GM12878 (cell line): ENCODE measurements around the gene MEAK7. TPM values are rescaled to one million over a fixed set of nuclear protein-coding genes. Genes with fewer than 3 reads are reported as not detected.

ENCODE experiments used
- polyA plus RNA-seq, 11 experiments: library from polyadenylated mRNA; depleted of rRNA in 4 of 11; unstranded in 6 of 11; stranded (reverse) in 5 of 11; fragments of >200 nt; fragmentation: Nextera tagmentation in 4 of 11; fragmentation: Illumina TruSeq in 1 of 11; extraction: Ambion mirVana in 4 of 11; extraction: Trizol in 1 of 11; gene quantifications; 1 replicate in 1 of 11; 2 replicates in 10 of 11; pipeline versions ENCODE4 v1.2.1 to v1.2.3, GENCODE V29; 2011 to 2016; ENCODE audit warnings: inconsistent platforms in 2 of 11, missing spikeins in 2 of 11, low read depth in 1 of 11
- total RNA-seq, 4 experiments: library from RNA; depleted of rRNA in 3 of 4; stranded (reverse); fragments of >200 nt in 3 of 4; fragmentation: Illumina TruSeq in 1 of 4; extraction: Trizol in 1 of 4; gene quantifications; 2 replicates each; pipeline versions ENCODE4 v1.2.1 to v1.2.3, GENCODE V29; 2013 to 2021

Gene MEAK7
- total and polyA plus RNA-seq, 10 of the 15 experiments (the other 5 are each of a cell fraction or from before 2014, with no cell fraction given) = 1.4 to 11.9 (median 6.4) TPM

Other genes starting within 250 kb of the MEAK7 start
- gene WFDC1, start 209.8 kb downstream of the MEAK7 start, total RNA-seq (2014; rRNA removed) = not detected in 2 replicates
- not detected in 2 replicates for gene WFDC1, start 209.8 kb downstream of the MEAK7 start, total RNA-seq (2014; rRNA removed; fragmentation: Illumina TruSeq; extraction: Trizol)
- not detected in 2 replicates for gene WFDC1, start 209.8 kb downstream of the MEAK7 start, total RNA-seq (2021)
- gene WFDC1, start 209.8 kb downstream of the MEAK7 start, polyA plus RNA-seq (2011; rRNA removed) = not detected in 2 replicates
- not detected in 2 replicates for gene WFDC1, start 209.8 kb downstream of the MEAK7 start, polyA plus RNA-seq (2014; fragmentation: Illumina TruSeq; extraction: Trizol)
- gene WFDC1, start 209.8 kb downstream of the MEAK7 start, polyA plus RNA-seq (2014; fragmentation: Nextera tagmentation; extraction: Ambion mirVana) = not detected
- not detected in 2 replicates for gene WFDC1, start 209.8 kb downstream of the MEAK7 start, polyA plus RNA-seq (2014; rRNA removed)
- gene WFDC1, start 209.8 kb downstream of the MEAK7 start, polyA plus RNA-seq (2016; fragmentation: Nextera tagmentation; extraction: Ambion mirVana) = not detected
- not detected in 2 replicates for gene ATP2C2, start 136.1 kb downstream of the MEAK7 start, total RNA-seq (2014; rRNA removed)
- gene ATP2C2, start 136.1 kb downstream of the MEAK7 start, total RNA-seq (2014; rRNA removed; fragmentation: Illumina TruSeq; extraction: Trizol) = not detected in 2 replicates
- gene ATP2C2, start 136.1 kb downstream of the MEAK7 start, total RNA-seq (2021) = not detected in 2 replicates
- gene ATP2C2, start 136.1 kb downstream of the MEAK7 start, polyA plus RNA-seq (2011; rRNA removed) = not detected in 2 replicates
- gene ATP2C2, start 136.1 kb downstream of the MEAK7 start, polyA plus RNA-seq (2014; fragmentation: Illumina TruSeq; extraction: Trizol) = not detected in 2 replicates
- under 1 TPM in 1 of 2 experiments, not detected in 1; 0.05 TPM for gene ATP2C2, start 136.1 kb downstream of the MEAK7 start, polyA plus RNA-seq (2014; fragmentation: Nextera tagmentation; extraction: Ambion mirVana)
- gene ATP2C2, start 136.1 kb downstream of the MEAK7 start, polyA plus RNA-seq (2014; rRNA removed) = not detected in 2 replicates
- gene ATP2C2, start 136.1 kb downstream of the MEAK7 start, polyA plus RNA-seq (2016; fragmentation: Nextera tagmentation; extraction: Ambion mirVana) = under 1 TPM in 1 of 2 experiments, not detected in 1; 0.19 TPM
- 417 and 464 TPM in 2 replicates for gene COTL1, start 113.4 kb upstream of the MEAK7 start, total RNA-seq (2014; rRNA removed)
- 241 and 279 TPM in 2 replicates for gene COTL1, start 113.4 kb upstream of the MEAK7 start, total RNA-seq (2014; rRNA removed; fragmentation: Illumina TruSeq; extraction: Trizol)
- gene COTL1, start 113.4 kb upstream of the MEAK7 start, total RNA-seq (2021) = 675 and 688 TPM in 2 replicates
- 136 and 205 TPM in 2 replicates for gene COTL1, start 113.4 kb upstream of the MEAK7 start, polyA plus RNA-seq (2011; rRNA removed)
- gene COTL1, start 113.4 kb upstream of the MEAK7 start, polyA plus RNA-seq (2014; fragmentation: Illumina TruSeq; extraction: Trizol) = 257 and 493 TPM in 2 replicates
- gene COTL1, start 113.4 kb upstream of the MEAK7 start, polyA plus RNA-seq (2014; fragmentation: Nextera tagmentation; extraction: Ambion mirVana) = 100 to 1,000 TPM; 140 to 235 TPM
- 382 and 423 TPM in 2 replicates for gene COTL1, start 113.4 kb upstream of the MEAK7 start, polyA plus RNA-seq (2014; rRNA removed)
- gene COTL1, start 113.4 kb upstream of the MEAK7 start, polyA plus RNA-seq (2016; fragmentation: Nextera tagmentation; extraction: Ambion mirVana) = 100 to 1,000 TPM; 146 to 894 TPM
- 36.4 and 38.2 TPM in 2 replicates for gene KLHL36, start 143.9 kb upstream of the MEAK7 start, total RNA-seq (2014; rRNA removed)
- gene KLHL36, start 143.9 kb upstream of the MEAK7 start, total RNA-seq (2014; rRNA removed; fragmentation: Illumina TruSeq; extraction: Trizol) = 16.2 and 16.7 TPM in 2 replicates
- gene KLHL36, start 143.9 kb upstream of the MEAK7 start, total RNA-seq (2021) = 45.3 and 45.4 TPM in 2 replicates
- gene KLHL36, start 143.9 kb upstream of the MEAK7 start, polyA plus RNA-seq (2011; rRNA removed) = 19.6 and 26.4 TPM in 2 replicates
- 14.1 and 14.3 TPM in 2 replicates for gene KLHL36, start 143.9 kb upstream of the MEAK7 start, polyA plus RNA-seq (2014; fragmentation: Illumina TruSeq; extraction: Trizol)
- gene KLHL36, start 143.9 kb upstream of the MEAK7 start, polyA plus RNA-seq (2014; fragmentation: Nextera tagmentation; extraction: Ambion mirVana) = 1 to 10 TPM; 2.6 to 2.7 TPM
- 35.0 and 37.5 TPM in 2 replicates for gene KLHL36, start 143.9 kb upstream of the MEAK7 start, polyA plus RNA-seq (2014; rRNA removed)
- 10 to 100 TPM; 12.9 to 16.8 TPM for gene KLHL36, start 143.9 kb upstream of the MEAK7 start, polyA plus RNA-seq (2016; fragmentation: Nextera tagmentation; extraction: Ambion mirVana)
- gene USP10, start 195.3 kb upstream of the MEAK7 start, total RNA-seq (2014; rRNA removed) = 70.7 and 77.3 TPM in 2 replicates
- 80.8 and 85.2 TPM in 2 replicates for gene USP10, start 195.3 kb upstream of the MEAK7 start, total RNA-seq (2014; rRNA removed; fragmentation: Illumina TruSeq; extraction: Trizol)
- 119 and 122 TPM in 2 replicates for gene USP10, start 195.3 kb upstream of the MEAK7 start, total RNA-seq (2021)
- 74.7 and 125 TPM in 2 replicates for gene USP10, start 195.3 kb upstream of the MEAK7 start, polyA plus RNA-seq (2011; rRNA removed)
- gene USP10, start 195.3 kb upstream of the MEAK7 start, polyA plus RNA-seq (2014; fragmentation: Illumina TruSeq; extraction: Trizol) = 133 and 198 TPM in 2 replicates
- gene USP10, start 195.3 kb upstream of the MEAK7 start, polyA plus RNA-seq (2014; fragmentation: Nextera tagmentation; extraction: Ambion mirVana) = 10 to 100 TPM; 46.1 to 47.7 TPM
- 87.5 and 87.9 TPM in 2 replicates for gene USP10, start 195.3 kb upstream of the MEAK7 start, polyA plus RNA-seq (2014; rRNA removed)
- gene USP10, start 195.3 kb upstream of the MEAK7 start, polyA plus RNA-seq (2016; fragmentation: Nextera tagmentation; extraction: Ambion mirVana) = 100 to 1,000 TPM; 143 to 160 TPM